Activated T-cell treated with anti-CD3 and anti-CD28 coated beads for 4 hours (primary cell): ENCODE results near the gene NEUROD4.
A peak's percentile ranks its signal among the peaks of the same experiment; 100 is the strongest.

Experiments used
- DNase-seq: peaks from one replicate; pipeline ENCODE4 v3.0.0-alpha.2; 2020

The NEUROD4 gene

GRCh38 chr12:55065535-55065934, 45.8 kb downstream of the NEUROD4 start:
- DNase-seq = no peak

GRCh38 chr12:55067701-55068100, 47.9 kb downstream of the NEUROD4 start:
- DNase-seq = no peak

GRCh38 chr12:55068416-55069010, 48.7 kb downstream of the NEUROD4 start:
- no peak for DNase-seq

- DNase-seq = peak; percentile 68
These were observed 52.3 kb downstream of the NEUROD4 start for GRCh38 chr12:55072083-55072482.

GRCh38 chr12:55073043-55074022, 53.6 kb downstream of the NEUROD4 start:
- DNase-seq = peak; percentile 81

GRCh38 chr12:55074806-55075205, 55.0 kb downstream of the NEUROD4 start:
- no peak for DNase-seq
